ENCODE measurements around the gene SH2D7.

DNA sequence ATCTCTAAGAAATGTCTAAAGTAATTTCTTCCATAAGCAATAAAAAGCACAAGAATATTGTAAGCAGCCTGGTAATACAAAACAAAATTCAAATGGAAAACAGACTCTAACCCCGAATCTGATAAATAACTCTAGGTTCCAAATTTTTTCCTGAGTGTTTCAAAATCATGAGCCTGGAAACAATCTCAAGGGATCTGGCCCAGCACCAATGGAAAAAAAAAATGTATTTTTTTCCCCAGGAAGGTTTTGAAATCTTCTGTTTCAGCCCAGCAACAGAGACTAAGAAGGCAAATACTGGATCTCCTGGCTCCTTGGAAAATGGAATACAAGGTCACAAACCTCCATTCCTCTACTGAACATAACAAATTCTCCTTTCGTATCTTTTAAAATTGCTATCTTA is 27.8 kb upstream of the SH2D7 start:
- TF ChIP-seq SUZ12 (IDR thresholded peaks at IDR 0.05; ENCODE audit: extremely low read depth, insufficient read depth, insufficient read length) = no peak
- TF ChIP-seq ZNF274 (IDR thresholded peaks at IDR 0.05; ENCODE audit: low read depth, low read length) = no peak
- no peak for TF ChIP-seq YY1 (IDR thresholded peaks at IDR 0.05; ENCODE audit: insufficient read depth, insufficient read length)

All from NT2/D1 (cell line).